ENCODE measurements around the gene NELFB. TPM values are rescaled to one million over a fixed set of nuclear protein-coding genes. Genes with fewer than 3 reads are reported as not detected.

The NELFB gene
- total and polyA plus RNA-seq, 2 of the 4 experiments (the other 2 are of a cell fraction): 36.9 to 66.0 TPM

- no peak for TF ChIP-seq ELK1 (IDR thresholded peaks at IDR 0.05; ENCODE audit: borderline replicate concordance, low read depth, low read length)
Observed at GRCh38 chr9:137240318-137240840, 14.7 kb upstream of the NELFB start (continued).

- Histone ChIP-seq H3K27ac (ENCODE audit: insufficient read depth, low read length) (peak within 1 kb of the TSS; percentile 91), H2AFZ (replicated peaks; ENCODE audit: low read length, poor library complexity) (peak within 1 kb of the TSS; percentile 91), H2BK20ac (ENCODE audit: low read depth, low read length) (no peak within 1 kb of the TSS), H3K18ac (ENCODE audit: low read depth, low read length) (no peak within 1 kb of the TSS; the same call in 1 of the 2 replicates), H3K14ac (replicated peaks; ENCODE audit: low read depth, low read length) (peak within 1 kb of the TSS; percentile 91), H3K27me3 (ENCODE audit: control insufficient read depth, insufficient read depth, low read length) (no peaks in the 10 kb centered on the region), H3K56ac (ENCODE audit: extremely low read depth, insufficient read depth, low read length) (peak within 1 kb of the TSS; percentile 77), H3K79me1 (ENCODE audit: low read depth in 1 of 2, low read length in 2 of 2) (peaks cover 12 to 55% of the 10 kb centered on the region in 2 experiments; a peak in 3 of 4 replicates), H2AK5ac (ENCODE audit: low read depth, low read length) (peak within 1 kb of the TSS; percentile 94), H3K4me1 (ENCODE audit: control insufficient read depth, insufficient read depth, low read length) (peaks cover 9% of the 10 kb centered on the region; the same call in 1 of the 2 replicates), H3K4me2 (ENCODE audit: low read depth, low read length) (peak within 1 kb of the TSS; percentile 94), H4K20me1 (ENCODE audit: insufficient read depth, low read length) (peaks cover 38% of the 10 kb centered on the region), H3K4ac (ENCODE audit: low read depth, low read length) (peak within 1 kb of the TSS; percentile 87), H3K9me1 (ENCODE audit: insufficient read depth, low read length) (peaks cover 4% of the 10 kb centered on the region), H4K5ac (ENCODE audit: low read depth, low read length) (peak within 1 kb of the TSS; percentile 10), H3K9me3 (ENCODE audit: control insufficient read depth, insufficient read depth, low read length) (no peaks in the 10 kb centered on the region), H2BK5ac (ENCODE audit: low read depth, low read length, poor library complexity, severe bottlenecking) (peak within 1 kb of the TSS; percentile 81), H2BK120ac (ENCODE audit: low read depth, low read length) (peak within 1 kb of the TSS; percentile 43), H2BK15ac (ENCODE audit: low read depth, low read length) (no peak within 1 kb of the TSS), H3K9ac (ENCODE audit: low read depth, low read length) (peak within 1 kb of the TSS; percentile 90), H3K4me3 (ENCODE audit: insufficient read depth, low read depth, low read length) (peak within 1 kb of the TSS; percentile 59), H3K23ac (ENCODE audit: low read depth, low read length) (peak within 1 kb of the TSS; percentile 94), H2AK9ac (replicated peaks; ENCODE audit: low read depth, low read length, poor library complexity) (peak within 1 kb of the TSS; percentile 97), H4K8ac (ENCODE audit: low read depth in 2 of 2, low read length in 2 of 2) (peak within 1 kb of the TSS; percentile 36 to 77; a peak in 2 of 4 replicates), H3K36me3 (ENCODE audit: control insufficient read depth, insufficient read depth, low read length) (peaks cover 19% of the 10 kb centered on the region), H4K91ac (ENCODE audit: insufficient read depth, low read depth, low read length) (peak within 1 kb of the TSS; percentile 76)
- CTCF ChIA-PET: no interaction called here
- no TSS peak for BruUV-seq (replicated peaks)
- dilution Hi-C loops (cut with HindIII; ENCODE audit: low sequenced_read_pairs, unreplicated experiment): no loop called here
- in situ Hi-C loops (cut with MboI; ENCODE audit: low sequenced_read_pairs): no loop called here
- intact Hi-C loops (cut with micrococcal nuclease): no loop called here
- peak; percentile 5; the same call in 1 of the 2 replicates for TF ChIP-seq RFX5 (IDR thresholded peaks at IDR 0.05; ENCODE audit: low read depth, low read length)
- 0 out of 2 replicates have a peak, but pooled peaks have one; percentile 5 for TF ChIP-seq CTCF (conservative IDR thresholded peaks at IDR 0.05; ENCODE audit: low read depth, low read length)
- TF ChIP-seq CHD1 (IDR thresholded peaks at IDR 0.05; ENCODE audit: low read depth, low read length): peak; percentile 46; the same call in 1 of the 2 replicates
- TF ChIP-seq FOS (IDR thresholded peaks at IDR 0.05; ENCODE audit: low read depth, low read length): peak; percentile 93
- peak; percentile 8; the same call in 1 of the 2 replicates for TF ChIP-seq USF2 (IDR thresholded peaks at IDR 0.05; ENCODE audit: low read depth, low read length)
- TF ChIP-seq MXI1 (IDR thresholded peaks at IDR 0.05; ENCODE audit: borderline replicate concordance, low read depth, low read length): peak; percentile 71; the same call in 1 of the 2 replicates
- TF ChIP-seq POLR2A (IDR thresholded peaks at IDR 0.05; ENCODE audit: low read depth, low read length): peak; percentile 100
- no peak for TF ChIP-seq NFE2L2 (IDR thresholded peaks at IDR 0.05; ENCODE audit: low read depth, low read length)
- TF ChIP-seq BHLHE40 (IDR thresholded peaks at IDR 0.05; ENCODE audit: low read depth, low read length): no peak
- ATAC-seq (ENCODE audit: low read depth) (peak; percentile 81), DNase-seq (peak; percentile 100)
- POLR2A ChIA-PET (ENCODE audit: unreplicated experiment): interaction anchor here (0.5 to 0.9 kb wide), 8 partner anchors 14 to 117 kb away, joined by 3 to 5 read pairs (median 4); partner anchors contain the start of genes NELFB and RNF208
- 1% methylated on average over 16 of the region's 67 CpGs; no CpG with 5 or more reads in 1 of the 2 experiments for WGBS, 2 experiments (ENCODE audit: extremely low coverage in 2 of 2, insufficient read length in 1 of 2)
Observed at GRCh38 chr9:137240841-137241489, 14.2 kb upstream of the NELFB start, which contains the start of gene TUBB4B. TSS of gene TUBB4B (plus strand) at chr9:137241287. CDS start at chr9:137241361, 74 bp downstream.

All from IMR-90 (cell line).